GM18870 (cell line): ENCODE measurements around the gene ZRANB3.
"Not testable (repeated sequence)": the region's sequence is repeated elsewhere in the genome, so short reads cannot be mapped to it uniquely, and the experiment has no call there.

Source experiments
- ATAC-seq: cut with Tn5 transposase; IDR thresholded peaks from one replicate; pipeline ENCODE4 v1.9.1; 2021; ENCODE audit warnings: moderate library complexity; ENCODE audit not compliant: unreplicated experiment

ZRANB3 gene

GRCh38 chr2:135490376-135490775, 40.6 kb downstream of the ZRANB3 start:
- no peak for ATAC-seq

DNA sequence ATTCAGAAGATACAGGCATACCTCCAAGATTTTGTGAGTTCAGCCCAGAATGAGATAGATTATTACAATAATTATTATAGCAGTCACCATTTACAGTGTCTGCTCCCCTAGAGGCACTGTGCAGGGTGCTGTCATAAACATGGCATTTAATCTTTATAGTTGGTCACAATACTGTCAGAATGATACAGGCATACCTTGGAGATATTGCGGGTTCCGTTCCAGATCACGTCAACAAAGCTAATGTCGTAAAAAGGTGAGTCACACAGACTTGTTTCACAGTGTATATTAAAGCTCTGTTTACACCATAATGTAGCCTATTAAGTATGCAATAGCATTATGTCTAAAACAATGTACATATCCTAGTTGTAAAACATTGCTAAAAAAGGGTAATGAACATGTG, 45.6 kb downstream of the ZRANB3 start:
- no peak for ATAC-seq

GRCh38 chr2:135475128-135475527, 55.9 kb downstream of the ZRANB3 start:
- ATAC-seq: no peak

DNA sequence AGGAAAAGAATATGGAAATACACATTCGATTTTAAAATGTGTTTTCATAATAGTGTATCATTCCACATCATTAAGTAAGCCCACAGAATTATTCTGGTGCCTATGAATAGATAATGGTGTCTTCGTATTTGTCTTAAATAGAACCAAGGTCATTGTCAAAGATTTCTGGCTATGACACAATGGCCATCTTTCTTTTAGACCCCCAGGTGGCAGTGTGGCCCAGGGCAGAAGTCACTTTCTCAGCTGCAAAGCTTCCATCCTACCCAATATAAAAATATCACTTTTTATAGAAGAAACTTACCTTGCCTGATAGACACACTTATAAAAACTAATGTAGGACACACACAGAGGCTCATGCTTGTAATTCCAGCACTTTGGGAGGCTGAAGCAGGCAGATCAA, 57.5 kb downstream of the ZRANB3 start:
- no peak for ATAC-seq

GRCh38 chr2:135471106-135471505, 59.9 kb downstream of the ZRANB3 start:
- no peak for ATAC-seq

- ATAC-seq: no peak
These were observed 73.7 kb downstream of the ZRANB3 start for GRCh38 chr2:135457279-135457678.

DNA sequence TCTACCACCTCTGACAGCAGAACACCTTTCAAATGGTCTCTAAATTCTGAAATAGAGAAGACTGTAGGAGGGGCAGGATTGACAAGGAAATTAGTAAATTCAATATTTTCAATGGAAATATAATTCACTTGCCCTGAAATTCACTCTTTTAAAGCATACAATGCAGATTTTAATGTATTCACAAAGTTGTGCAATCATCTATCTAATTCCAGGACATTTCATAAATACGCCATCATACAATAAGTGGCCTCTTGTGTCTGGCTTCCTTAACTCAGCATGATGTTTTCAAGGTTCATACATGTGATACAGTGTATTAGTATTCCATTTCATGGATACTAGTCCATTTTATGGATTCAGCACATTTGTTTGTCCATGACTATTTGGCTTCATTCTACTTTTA, 74.2 kb downstream of the ZRANB3 start:
- ATAC-seq: no peak

DNA sequence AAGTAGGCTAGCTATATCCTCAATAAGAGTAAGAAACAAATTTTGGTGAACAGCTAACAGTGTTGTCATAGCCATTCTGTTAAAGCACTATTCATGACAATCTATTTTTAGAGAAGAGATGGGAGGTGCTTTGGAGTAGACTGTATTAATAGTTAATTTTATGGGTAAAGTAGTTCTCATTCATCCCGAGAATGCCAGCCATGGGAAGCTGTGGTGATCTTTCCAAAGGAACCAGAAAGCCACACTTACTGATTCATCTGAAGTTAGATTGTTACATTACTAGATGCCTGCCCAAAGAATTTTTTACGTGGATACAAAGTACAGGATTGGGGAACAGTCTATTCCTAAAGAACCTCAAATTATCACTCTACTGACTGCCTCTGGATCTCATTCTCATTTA, 74.6 kb downstream of the ZRANB3 start:
- no peak for ATAC-seq

GRCh38 chr2:135454608-135455007, 76.4 kb downstream of the ZRANB3 start:
- ATAC-seq: no peak

- not testable (repeated sequence) for ATAC-seq
These were observed 78.0 kb downstream of the ZRANB3 start for GRCh38 chr2:135453027-135453426.

- no peak for ATAC-seq
These were observed 79.1 kb downstream of the ZRANB3 start for GRCh38 chr2:135451966-135452365.

DNA sequence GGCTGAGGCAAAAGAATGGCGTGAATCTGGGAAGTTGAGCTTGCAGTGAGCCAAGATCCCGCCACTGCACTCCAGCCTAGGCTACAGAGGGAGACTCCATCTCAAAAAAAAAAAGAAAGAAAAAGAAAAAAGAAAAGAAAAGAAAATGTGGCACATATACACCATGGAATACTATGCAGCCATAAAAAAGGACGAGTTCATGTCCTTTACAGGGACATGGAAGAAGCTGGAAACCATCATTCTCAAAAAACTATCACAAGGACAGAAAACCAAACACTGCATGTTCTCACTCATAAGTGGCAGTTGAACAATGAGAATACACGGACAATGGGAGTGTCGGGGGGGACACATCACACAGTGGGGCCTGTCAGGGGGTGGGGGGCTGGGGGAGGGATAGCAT, 88.0 kb downstream of the ZRANB3 start:
- not testable (repeated sequence) for ATAC-seq

DNA sequence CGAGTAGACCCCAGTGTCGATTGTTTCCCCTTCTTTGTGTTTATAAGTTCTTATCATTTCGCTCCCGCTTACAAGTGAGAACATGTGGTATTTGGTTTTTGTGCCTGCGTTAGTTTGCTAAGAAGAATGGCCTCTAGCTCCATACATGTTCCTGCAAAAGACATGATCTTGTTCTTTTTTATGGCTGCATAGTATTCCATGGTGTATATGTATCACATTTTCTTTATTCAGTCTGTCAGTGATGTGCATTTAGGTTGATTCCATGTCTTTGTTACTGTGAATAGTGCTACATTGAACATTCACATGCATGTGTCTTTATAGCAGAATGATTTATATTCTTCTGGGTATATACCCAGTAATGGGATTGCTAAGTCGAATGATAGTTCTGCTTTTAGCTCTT, 95.9 kb downstream of the ZRANB3 start:
- ATAC-seq: not testable (repeated sequence)

- ATAC-seq: no peak
These were observed 106.2 kb downstream of the ZRANB3 start for GRCh38 chr2:135424849-135425248.

GRCh38 chr2:135422898-135423297, 108.1 kb downstream of the ZRANB3 start:
- no peak for ATAC-seq

- no peak for ATAC-seq
These were observed 119.4 kb downstream of the ZRANB3 start for GRCh38 chr2:135411646-135412045.

GRCh38 chr2:135409436-135409835, 121.6 kb downstream of the ZRANB3 start:
- ATAC-seq: no peak

DNA sequence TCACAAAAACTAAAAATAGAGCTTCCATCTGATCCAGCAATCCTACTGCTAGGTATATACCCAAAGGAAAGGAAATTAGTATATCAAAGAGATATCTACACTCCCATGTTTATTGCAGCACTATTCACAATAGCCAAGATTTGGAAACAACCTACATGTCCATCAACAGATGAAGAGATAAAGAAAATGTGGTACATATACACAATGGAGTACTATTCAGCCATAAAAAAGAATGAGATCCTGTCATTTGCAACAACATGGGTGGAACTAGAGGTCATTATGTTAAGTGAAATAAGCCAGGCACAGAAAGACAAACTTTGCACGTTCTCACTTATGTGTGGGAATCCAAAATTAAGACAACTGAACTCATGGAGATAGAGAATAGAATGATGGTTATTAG, 134.8 kb downstream of the ZRANB3 start:
- not testable (repeated sequence) for ATAC-seq

GRCh38 chr2:135386993-135387392, 144.0 kb downstream of the ZRANB3 start:
- no peak for ATAC-seq

DNA sequence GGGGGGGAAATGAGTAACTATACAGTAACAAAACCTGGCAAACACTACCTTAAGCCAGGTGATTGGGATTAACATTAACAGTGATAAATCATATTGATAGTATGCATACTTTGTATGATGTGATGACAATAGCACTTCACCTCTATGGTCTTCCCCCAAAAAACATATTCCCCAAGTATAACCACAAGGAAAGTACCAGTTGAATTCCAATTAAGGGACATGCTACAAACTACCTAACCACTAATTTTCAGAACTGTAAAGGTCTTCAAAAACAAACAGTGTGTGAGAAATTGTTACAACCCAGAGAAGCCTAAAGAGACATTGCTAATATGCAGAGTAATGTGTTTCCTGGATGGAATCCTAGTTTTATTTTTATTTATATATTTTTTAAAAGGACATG, 152.4 kb downstream of the ZRANB3 start:
- ATAC-seq: no peak

GRCh38 chr2:135373702-135374101, 157.3 kb downstream of the ZRANB3 start:
- ATAC-seq: no peak

DNA sequence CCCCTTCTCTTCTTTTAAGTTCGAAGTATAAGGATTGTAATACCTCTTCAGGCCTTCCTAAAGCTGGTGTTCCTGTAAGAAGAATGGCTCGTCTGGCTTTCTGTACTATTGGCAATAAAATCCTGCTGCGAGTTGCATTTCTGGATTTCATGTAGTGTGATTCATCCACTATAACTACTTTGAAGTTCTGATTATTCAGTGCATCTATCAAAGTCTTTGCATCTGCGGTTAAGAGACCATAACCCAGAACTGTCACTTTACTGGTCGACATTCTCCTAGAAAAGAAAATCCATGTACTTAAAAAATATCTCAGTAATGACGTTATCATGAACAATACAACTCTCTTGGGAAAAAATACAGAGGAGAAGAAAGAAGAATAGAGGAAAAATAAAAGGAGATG, 181.1 kb downstream of the ZRANB3 start:
- no peak for ATAC-seq

GRCh38 chr2:135348096-135348704, 182.8 kb downstream of the ZRANB3 start:
- not testable (repeated sequence) for ATAC-seq
